ENCODE measurements around the gene ZNF124.
"Not testable (repeated sequence)": the region's sequence is repeated elsewhere in the genome, so short reads cannot be mapped to it uniquely, and the experiment has no call there.

Gene ZNF124

DNA sequence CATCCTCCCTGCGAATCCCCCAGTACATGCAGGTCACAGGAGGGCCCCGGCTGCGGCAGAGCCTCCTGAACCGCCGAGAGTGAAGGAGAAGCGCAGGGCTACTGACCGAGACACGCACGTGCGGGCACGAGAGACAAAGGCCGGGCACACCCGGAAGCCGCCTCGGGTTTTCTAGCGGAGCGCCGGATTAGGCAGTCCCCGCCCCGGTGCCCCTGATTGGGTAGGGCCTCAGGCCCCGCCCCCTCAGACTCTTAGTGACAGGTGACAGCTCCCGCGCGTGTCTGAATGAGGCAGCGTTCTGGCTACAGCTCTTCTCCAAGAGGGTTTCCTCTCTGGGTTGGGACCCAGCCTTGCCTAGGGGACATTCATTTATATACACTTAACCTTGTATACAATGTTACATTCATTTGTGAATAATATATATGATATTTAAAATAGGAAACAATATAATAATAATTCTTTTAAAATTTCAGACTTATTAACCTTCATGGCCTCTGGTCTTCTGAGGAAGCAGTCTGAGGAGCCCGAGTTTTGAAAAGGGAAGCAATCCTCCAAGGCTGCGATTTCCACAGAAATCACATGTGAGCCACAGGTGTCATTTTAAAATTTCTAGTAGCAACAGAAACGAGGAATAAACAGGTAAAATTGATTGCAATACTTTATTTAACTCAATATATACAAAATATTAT lies at the start of gene ZNF124:
TSS of gene ZNF124 (minus strand) at position 146 of the 689 bp plus-strand sequence. CDS start at position 3, 143 bp downstream.
- DNase-seq (ENCODE audit: low spot score): not testable (repeated sequence)

DNA sequence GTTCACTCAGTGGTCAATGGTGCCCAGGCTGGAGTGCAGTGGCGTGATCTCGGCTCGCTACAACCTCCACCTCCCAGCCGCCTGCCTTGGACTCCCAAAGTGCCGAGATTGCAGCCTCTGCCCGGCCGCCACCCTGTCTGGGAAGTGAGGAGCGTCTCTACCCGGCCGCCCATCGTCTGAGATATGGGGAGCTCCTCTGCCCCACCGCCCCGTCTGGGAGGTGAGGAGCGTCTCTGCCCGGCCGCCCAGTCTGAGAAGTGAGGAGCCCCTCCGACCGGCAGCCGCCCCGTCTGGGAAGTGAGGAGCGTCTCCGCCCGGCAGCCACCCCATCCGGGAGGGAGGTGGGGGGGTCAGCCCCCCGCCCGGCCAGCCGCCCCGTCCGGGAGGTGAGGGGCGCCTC lies 48.5 kb upstream of the ZNF124 start:
- not testable (repeated sequence) for DNase-seq (ENCODE audit: low spot score)

DNA sequence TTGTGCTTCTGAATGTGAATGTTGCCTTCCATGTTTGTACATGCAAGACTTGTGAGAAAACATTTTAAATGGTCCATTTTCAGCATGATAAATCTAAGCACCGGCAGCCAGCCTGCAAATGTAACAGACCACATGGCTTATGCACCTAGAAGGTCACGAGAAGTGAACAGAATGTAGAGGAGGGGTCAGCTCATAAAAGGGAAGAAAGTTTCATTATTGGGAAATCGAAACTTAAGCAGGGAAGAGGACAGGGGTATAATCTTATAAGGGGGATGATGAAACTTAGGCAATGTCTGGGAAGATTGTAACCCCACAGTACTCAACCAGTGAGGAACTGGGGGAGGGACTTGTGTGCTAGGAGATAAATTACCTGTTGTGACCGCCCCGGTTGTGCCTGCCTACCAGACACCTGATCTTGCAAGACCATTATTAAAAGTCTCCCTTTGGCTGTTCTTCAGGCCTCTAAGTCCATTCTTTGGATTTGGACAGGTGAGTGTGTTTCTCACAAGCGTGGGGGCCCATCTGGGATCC lies 46.4 kb upstream of the ZNF124 start:
- DNase-seq (ENCODE audit: low spot score): no peak

DNA sequence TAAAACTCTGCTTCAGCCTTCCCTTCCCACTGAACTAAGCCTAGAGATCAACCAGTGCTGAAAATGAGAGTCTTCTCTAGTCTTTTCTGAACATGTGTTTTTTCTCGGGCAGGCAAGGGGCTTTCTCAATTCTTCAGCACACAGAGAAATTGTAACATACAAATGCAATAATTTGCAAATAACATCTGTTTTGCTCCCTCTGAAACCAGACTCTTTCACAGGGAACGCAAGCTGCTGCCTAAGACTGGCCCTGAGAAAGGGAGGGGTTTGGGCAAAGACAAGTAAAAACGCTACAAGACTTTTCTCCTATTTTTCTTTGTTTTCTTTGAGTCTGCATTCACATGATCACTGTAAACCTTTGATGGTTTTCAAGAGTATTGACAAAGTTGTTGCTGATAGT lies 44.4 kb upstream of the ZNF124 start:
- DNase-seq (ENCODE audit: low spot score): no peak

DNA sequence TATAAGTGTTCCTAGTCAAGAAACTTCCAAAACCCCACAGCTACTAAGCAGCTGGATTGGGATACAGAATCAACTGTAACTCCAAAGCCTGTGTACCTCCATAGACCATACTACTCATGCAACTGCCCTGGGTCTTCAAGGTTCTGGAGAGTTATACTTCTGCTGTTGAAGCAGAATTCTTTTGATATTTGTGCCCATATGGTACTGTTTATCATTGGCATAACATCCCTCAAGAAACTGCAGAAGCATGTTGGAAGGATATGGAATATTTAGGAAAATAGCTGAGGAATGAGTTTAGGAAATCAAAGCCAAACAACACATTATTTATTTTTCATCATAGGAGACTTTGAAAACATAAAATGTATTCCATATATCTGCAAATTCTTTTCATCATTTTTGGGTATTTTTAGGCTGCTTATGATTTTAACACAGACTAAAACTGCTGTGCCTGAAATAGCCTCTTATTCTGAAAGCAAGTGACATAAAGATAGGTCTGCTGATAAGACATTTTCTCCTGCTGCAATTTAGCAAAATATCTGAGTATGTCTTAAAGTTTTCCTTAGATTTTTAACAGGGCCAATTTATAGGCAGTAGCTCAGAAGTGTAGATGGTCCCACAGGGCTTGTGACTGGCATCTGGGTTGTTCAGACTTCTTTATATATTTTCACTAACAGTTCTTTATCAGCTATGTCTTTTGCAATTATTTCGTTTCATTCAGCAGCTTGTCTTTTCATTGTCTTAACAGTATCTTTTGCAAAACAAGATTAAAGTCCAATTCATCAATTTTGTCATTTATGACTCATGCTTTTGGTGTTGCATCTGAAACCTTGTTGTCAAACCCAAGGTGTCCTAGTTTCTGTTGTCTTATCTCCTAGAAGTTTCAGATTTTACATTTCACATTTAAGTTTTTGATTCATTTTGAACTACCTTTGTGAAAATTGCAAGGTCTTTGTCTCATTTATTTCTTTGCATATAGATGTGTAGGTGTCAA lies 41.1 kb upstream of the ZNF124 start:
- no peak for DNase-seq (ENCODE audit: low spot score)

DNA sequence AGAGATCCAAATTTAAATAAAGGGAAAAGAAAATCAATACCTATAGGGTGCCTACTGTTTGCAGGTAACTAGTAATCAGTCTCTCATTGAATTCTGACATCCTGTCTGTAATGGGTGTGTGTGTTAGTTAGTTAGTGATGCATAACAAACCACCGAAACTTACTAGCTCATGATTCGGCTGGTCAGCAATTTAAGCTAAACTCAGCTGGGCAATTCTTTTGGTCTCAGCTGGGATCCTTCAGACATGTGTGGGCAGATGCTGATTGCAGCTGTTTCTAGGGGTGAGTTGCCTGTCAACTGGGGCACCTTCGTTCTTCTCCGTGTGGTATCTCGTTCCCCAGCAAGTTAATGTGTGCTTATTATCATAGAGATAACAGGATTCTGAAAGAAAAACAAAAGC lies 40.2 kb upstream of the ZNF124 start:
- DNase-seq (ENCODE audit: low spot score): no peak

DNA sequence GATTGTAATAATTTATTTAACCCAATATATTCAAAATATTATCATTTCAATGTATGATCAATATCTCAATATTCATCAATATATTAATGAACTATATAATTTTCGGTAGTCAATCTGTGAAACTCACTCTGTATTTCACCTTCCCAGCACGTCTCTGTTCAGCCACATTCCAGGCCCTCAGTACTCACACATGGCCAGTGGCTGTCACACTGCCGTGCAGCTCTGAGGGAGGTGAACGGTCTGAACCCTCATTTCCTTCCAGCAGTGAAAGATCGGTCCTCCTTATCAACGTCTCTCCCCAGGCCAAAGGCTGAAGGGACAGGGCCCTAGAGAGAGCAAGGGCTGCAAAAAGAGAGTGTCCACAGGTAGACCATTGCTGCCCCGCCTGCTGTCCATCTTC lies 39.5 kb upstream of the ZNF124 start:
- no peak for DNase-seq (ENCODE audit: low spot score)

DNA sequence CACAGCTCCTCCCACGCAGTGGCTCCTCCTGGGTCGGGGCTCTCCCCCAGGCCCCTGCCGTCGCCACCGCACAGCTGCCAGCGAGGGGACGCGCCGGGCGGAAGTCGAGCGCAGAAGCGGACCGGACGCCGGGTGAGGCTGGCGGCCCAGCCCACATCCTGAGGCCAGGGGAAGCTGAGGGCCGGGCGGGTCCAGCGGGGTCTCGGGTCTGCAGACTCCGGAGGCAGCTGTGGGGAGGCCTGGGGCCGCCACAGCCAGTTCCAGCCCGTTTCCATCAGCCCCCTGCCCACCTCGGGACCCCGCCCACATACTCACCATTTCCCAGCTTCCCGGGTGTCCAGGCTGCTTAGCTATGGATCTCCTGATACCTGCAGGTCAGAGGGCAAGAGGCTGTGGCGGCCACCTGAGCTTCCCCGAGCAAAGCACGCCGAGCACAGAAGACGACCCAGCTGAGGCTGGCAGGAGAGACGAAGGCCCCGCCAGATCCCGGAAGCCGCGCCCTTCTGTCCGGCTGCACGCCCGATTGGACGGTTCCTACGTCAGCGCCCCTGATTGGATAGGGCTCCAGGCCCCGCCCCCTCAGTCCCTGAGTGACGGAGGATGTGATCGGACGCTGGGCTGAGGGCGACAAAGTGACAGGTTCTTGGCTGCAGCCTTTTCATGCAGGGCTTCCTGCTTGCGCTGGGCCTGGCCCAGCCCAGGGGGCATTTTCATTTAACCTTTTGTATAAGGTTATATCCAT lies 38.7 kb upstream of the ZNF124 start:
- peak; percentile 92 for DNase-seq (ENCODE audit: low spot score)

DNA sequence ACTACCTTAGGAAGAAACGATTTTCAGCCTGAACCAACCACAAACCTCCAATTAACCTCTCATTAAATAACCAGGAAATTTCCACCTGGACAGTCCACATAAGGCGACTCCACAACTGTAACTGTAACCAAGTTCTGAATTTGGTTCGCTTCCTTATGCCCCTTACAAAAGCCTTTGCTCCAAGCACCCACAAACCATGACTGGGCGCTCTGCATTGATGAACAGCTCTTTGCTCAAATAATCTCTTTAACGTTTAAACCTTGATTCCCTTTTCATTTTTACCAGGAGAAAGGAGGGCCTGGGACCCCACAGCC lies 38.2 kb upstream of the ZNF124 start:
- DNase-seq (ENCODE audit: low spot score): no peak

DNA sequence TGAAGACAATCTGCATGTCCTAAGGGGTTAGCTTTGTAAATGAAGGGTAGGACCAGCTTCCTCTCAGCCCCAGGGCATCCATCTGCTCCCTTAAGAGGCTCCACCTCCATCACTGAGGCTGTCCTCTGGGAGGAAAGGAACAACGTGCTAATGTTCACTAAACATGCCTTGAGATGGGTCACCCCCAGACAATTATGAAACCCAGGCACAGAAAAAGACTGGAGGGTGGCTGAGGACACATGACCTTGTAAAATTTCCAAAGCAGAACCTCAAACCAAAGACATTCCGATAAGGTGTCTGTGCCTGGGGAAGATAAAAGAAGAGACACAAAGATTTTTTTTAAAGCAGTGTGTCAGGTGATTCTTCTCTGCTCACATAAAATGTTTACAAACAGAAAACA lies 37.6 kb upstream of the ZNF124 start:
- no peak for DNase-seq (ENCODE audit: low spot score)

DNA sequence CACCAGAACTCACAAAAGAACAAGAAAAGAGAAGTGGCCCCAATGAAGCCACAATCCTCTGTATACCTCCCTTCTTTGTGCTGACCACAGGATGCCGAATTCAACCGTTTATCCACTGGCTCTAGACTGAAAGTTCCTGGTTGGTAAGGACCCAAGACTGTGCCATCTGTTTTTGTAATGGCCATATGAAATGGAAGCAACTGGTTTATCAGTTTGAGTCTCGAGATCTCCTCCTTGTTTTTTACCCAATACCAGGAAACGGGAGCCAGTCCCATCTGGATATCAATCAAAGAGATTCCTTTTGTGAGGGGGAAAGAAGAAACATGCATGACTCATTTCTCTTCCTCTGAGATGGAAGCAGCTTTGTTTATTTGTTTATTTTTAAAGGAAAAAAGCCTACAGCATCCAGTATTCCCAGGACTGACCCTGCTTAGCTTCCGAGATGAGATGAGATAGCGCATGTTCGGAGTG lies 32.4 kb upstream of the ZNF124 start:
- DNase-seq (ENCODE audit: low spot score): no peak

DNA sequence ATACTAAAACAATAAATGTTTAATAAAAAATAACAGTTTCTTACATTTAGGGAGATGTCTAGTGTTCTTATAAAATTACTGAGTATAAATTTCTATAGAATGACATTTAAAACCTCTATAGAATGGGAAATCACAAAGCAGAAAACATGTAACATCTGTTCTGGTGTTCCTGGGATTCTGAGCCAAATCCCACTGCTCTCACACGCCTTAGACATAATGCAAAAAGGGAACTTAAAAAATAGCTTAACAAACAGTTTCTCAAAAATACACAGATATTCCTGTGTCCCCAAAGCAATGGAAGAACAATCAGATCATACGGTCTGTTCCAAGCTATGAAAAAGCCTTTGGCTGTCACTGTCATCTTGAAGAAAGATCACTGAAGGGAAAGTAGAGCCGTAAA lies 27.0 kb upstream of the ZNF124 start:
- no peak for DNase-seq (ENCODE audit: low spot score)

DNA sequence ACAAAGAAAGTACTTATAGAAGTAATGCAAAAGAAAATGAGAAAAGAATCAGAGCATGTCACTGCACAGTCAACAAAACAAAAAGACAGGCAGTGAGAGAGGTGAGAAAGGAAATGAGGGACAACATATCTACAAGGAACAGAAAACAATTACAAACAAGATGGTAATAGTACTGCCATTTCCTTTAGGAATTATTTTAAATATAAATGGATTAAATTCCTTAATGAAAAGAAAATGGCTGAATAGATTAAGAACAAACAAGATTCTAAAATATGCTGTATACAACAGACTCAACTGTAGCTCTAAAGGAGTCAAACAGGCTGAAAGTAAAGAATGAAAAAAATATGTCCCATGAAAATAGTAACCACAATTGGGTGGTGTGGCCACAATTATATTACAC lies 22.1 kb upstream of the ZNF124 start:
- DNase-seq (ENCODE audit: low spot score): no peak

DNA sequence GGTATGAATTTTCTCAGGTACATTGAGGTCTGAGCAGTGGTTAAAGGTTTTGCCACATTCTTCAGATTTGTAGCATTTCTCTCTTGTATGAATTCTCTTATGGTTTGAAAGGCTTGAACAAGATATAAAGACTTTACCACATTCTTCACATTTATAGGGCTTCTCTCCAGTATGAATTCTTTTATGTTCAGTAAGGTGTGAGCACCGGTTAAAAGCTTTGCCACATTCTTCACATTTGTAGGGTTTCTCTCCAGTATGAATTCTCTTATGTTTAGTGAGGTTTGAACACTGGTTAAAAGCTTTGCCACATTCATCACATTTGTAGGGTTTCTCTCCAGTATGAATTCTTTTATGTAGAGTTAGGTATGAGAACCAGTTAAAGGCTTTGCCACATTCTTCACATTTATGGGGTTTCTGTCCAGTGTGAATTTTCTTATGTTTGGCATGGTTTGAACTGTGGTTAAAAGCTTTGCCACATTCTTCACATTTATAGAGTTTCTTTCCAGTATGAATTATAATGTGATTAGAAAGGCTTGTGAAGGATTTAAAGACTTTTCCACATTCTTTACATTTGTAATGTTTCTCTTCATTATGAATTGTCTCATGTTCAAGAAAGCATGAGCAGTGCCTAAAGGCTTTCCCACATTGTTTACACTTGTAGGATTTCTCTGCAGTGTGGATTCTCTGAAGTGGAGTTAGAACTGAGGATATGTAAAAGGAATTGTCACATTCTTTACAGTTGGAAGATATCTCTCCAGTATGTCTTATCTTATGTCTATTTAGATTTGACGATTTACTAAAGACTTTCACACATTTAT lies 18.4 kb upstream of the ZNF124 start:
- DNase-seq (ENCODE audit: low spot score): no peak

DNA sequence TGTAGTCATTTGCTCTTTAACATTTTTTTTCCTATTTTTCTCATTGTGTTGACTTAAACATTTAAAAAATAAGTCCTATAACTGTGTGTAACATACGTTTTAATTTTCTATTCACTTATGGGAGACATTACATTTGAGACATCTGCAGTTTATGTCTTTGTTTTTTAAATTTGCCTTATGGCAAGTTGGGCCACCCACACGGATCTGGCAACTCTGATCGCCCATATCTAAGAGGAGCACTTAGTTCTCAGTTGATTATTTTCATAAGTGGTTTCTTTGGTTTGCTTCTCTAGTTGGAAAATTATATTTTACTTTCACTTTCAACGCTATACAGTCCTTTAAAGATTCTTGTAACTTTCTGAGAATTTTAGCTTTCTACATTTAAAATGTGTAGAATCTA lies 13.8 kb upstream of the ZNF124 start:
- no peak for DNase-seq (ENCODE audit: low spot score)

DNA sequence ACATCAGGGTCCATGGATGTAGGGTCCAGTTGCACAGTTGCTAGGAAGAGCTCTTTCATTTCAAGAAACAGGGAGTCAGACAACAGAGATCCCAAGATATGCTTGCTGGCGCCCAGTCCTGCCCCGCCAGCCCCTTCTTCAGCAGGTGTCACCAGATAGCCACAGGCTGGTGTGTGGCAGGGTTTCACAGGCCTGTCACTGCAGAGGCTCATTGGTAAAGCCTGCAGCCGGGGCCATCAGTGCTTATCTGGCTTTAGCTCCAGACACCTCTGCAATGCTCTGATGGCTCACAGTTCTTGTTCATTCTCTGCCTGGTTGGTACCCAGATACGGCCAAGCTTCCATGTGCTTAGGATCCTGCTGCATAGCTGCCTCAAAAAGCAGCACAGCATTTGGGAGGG lies 12.4 kb upstream of the ZNF124 start:
- no peak for DNase-seq (ENCODE audit: low spot score)

DNA sequence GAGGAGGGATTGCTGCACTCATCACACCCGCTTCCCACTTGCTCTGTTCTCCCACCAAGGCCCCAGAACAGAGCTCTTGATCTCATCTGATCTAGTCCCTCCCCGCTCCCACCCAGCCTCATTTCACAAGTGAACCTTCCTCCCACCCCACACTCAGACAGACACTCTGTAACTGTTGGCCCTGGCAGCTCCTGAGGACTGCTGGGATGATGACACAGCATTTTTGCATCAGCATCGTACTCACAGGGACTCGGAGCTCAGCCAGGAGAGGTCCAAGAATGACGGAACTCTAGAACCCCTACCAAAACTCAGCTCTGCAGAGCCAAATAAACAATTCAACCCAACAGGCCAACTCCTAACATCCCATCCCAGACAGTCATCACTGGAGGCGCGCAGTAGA lies 11.2 kb upstream of the ZNF124 start:
- no peak for DNase-seq (ENCODE audit: low spot score)

DNA sequence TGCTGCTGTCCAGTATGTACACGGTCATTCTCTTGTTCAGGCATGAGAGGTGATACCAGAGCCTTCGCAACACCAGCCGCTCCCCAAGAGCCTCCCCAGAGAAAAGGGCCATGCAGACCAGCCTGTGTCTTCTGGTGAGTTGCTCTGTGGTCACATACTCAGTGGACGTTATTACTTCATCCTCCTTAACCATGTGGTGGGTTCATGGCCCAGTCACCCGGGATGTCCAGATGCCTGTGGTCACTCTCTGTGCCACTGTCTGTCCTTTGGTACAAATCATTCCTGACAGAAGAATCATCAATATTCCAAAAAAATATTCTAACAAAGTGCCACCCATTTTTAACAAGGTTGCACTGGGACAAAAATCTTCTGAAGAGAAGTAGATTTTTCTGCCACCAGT lies 8.8 kb upstream of the ZNF124 start:
- no peak for DNase-seq (ENCODE audit: low spot score)

DNA sequence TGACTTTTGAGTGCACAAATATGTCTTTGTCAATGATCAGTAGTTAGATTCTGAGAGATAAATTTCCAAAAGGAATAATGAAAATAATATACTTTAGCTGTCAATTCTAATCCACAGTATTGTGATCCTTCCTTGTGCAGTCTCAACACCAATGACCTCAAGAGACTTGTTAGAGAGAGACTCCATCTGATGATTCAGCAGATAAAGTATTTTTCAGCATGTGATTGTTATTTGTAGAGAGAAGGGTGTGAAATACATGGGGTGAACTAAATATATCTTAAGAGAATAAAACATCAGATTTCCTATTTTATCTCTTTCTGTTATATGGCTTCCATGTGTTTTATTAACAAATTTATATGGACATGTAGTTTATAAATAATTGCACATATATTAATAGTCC lies 5.9 kb upstream of the ZNF124 start:
- no peak for DNase-seq (ENCODE audit: low spot score)

DNA sequence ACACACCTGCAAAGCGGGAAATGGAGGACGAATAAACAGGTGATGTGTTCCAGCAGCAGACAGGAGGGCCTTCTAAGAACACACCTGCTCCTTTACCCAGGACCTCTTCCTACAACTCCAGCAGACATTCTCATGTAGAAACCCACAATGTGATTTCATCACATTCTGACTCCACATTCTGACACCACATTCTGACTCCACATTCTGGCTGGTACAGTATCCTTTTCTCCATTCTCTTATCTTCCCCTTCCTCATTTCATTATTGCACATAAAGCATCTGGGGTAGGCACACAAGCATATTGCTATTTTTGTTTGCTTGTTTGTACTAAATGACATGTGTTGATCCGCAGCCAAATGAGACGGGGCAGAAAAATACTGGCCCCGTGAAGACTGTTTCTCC lies 3.6 kb upstream of the ZNF124 start:
- DNase-seq (ENCODE audit: low spot score): no peak

DNA sequence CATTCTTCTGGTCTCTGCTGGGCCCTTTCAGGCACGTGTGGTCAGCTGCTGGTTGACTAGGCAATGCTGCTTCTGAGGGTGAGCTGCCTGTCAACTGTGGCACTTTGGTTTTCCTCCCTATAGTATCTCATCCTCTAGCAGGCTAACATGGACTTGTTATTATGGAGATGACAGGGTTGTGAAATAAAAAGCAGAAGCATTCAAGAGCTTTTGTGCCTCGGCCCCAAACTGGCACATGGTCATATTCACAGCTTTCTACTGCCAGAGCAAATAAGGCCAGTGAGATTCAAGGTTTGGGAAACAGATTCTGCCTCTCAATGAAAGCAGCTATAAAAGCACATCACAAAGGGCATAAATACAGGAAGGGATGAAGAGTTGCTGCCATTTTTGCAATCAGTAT lies 1.6 kb upstream of the ZNF124 start:
- no peak for DNase-seq (ENCODE audit: low spot score)

DNA sequence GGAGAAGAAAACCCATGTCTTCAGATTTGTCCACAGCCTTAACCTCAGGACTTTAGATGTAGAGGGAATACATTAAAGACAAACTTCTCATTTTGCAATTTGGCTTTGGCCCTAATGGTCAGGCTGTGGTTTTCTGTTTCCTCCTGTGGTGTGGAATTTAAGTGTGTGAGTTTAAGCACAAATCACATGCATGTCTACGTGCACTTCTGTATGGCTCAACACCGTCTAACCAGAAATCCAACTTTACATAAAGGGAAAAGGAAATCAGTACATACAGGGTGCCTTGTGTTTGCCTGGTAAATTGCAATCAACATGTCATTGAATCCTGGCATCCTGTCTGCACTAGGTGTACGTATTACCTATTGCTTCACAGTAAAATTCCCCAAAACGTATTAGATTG lies 1.2 kb upstream of the ZNF124 start:
- DNase-seq (ENCODE audit: low spot score): no peak

Measured in COLO829 (cell line).